Breast epithelium (tissue), 3 donors: ENCODE measurements around the gene PHKB.

Experiments
- POLR2A ChIP-seq: fragments of 450-650 bp; IDR thresholded peaks from one replicate; pipeline ENCODE4 v1.6.1; 2016; ENCODE audit warnings: antibody characterized with exemption, mild to moderate bottlenecking, moderate library complexity
- POLR2AphosphoS5 ChIP-seq, 3 donors: sonication (generic); formaldehyde crosslinking; IDR thresholded peaks; one replicate each; pipeline ENCODE4 v1.6.1; 2017; ENCODE audit warnings: antibody characterized with exemption in 3 of 3
- TF ChIP-seq, protein P1 (sequence below), 3 donors: fragments of 450-650 bp; IDR thresholded peaks; one replicate each; pipeline ENCODE4 v1.5.1; 2016 to 2017; ENCODE audit warnings: antibody characterized with exemption in 3 of 3, mild to moderate bottlenecking in 3 of 3, moderate library complexity in 3 of 3

DNA sequence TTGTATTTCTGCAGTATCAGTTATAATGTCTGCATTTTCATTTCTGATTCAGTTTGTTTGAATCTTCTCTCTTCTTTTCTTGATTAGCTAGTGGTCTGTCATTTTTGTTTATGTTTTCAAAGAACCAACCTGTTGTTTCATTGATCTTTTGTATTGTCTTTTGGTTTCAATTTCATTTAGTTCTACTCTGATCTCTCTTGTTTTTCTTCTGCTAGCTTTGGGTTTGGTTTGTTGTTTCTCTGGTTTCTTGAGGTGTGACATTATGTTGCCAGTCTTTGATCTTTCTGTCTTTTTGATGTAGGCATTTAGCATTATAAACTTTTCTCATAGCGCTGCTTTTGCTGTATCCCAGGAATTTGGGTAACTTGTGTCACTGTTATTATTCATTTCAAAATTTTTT lies 107.2 kb downstream of the PHKB start:
- TF ChIP-seq POLR2A (no peak), POLR2AphosphoS5 (IDR thresholded peaks at IDR 0.05) (no peak)
- TF ChIP-seq, protein P1, sequence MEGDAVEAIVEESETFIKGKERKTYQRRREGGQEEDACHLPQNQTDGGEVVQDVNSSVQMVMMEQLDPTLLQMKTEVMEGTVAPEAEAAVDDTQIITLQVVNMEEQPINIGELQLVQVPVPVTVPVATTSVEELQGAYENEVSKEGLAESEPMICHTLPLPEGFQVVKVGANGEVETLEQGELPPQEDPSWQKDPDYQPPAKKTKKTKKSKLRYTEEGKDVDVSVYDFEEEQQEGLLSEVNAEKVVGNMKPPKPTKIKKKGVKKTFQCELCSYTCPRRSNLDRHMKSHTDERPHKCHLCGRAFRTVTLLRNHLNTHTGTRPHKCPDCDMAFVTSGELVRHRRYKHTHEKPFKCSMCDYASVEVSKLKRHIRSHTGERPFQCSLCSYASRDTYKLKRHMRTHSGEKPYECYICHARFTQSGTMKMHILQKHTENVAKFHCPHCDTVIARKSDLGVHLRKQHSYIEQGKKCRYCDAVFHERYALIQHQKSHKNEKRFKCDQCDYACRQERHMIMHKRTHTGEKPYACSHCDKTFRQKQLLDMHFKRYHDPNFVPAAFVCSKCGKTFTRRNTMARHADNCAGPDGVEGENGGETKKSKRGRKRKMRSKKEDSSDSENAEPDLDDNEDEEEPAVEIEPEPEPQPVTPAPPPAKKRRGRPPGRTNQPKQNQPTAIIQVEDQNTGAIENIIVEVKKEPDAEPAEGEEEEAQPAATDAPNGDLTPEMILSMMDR (IDR thresholded peaks at IDR 0.05) = no peak
